Osteoblast (primary cell): ENCODE measurements around the gene NPAS3. TPM values are rescaled to one million over a fixed set of nuclear protein-coding genes. Genes with fewer than 3 reads are reported as not detected.

Experiments used
- DNase-seq: peaks from one replicate; pipeline ENCODE4 v3.0.0; 2011; ENCODE audit warnings: low spot score, mixed read lengths; ENCODE audit not compliant: insufficient read length; ENCODE audit errors: missing footprints
- H2AFZ ChIP-seq: 2 replicates; pipeline ENCODE4 v1.6.0; 2011; ENCODE audit warnings: mild to moderate bottlenecking, low read length
- H3K27ac ChIP-seq: 2 replicates; pipeline ENCODE4 v1.5.1; 2011; ENCODE audit warnings: mild to moderate bottlenecking, low read depth, low read length, moderate library complexity
- H3K27me3 ChIP-seq: 2 replicates; pipeline ENCODE4 v1.6.0; 2012; ENCODE audit warnings: mild to moderate bottlenecking, control low read depth, inconsistent platforms, low read length, moderate library complexity; ENCODE audit not compliant: insufficient read depth
- H3K36me3 ChIP-seq: 2 replicates; pipeline ENCODE4 v1.5.1; 2011; ENCODE audit warnings: mild to moderate bottlenecking, low read length, control low read depth, moderate library complexity; ENCODE audit not compliant: insufficient read depth
- H3K4me1 ChIP-seq: 2 replicates; pipeline ENCODE4 v1.5.1; 2011; ENCODE audit warnings: mild to moderate bottlenecking, low read length, control low read depth, moderate library complexity; ENCODE audit not compliant: insufficient read depth
- H3K4me2 ChIP-seq: 2 replicates; pipeline ENCODE4 v1.6.0; 2011; ENCODE audit warnings: mild to moderate bottlenecking, low read length; ENCODE audit not compliant: insufficient read depth
- H3K4me3 ChIP-seq: fragments of 200-600 bp; sonication (generic); 3 replicates; pipeline ENCODE4 v1.5.1; 2012; ENCODE audit warnings: mild to moderate bottlenecking, low read length, inconsistent platforms; ENCODE audit not compliant: insufficient read depth
- H3K79me2 ChIP-seq: 2 replicates; pipeline ENCODE4 v1.6.0; 2012; ENCODE audit warnings: mild to moderate bottlenecking, low read length, control low read depth, inconsistent platforms; ENCODE audit not compliant: insufficient read depth
- H3K9me3 ChIP-seq: 2 replicates; pipeline ENCODE4 v1.5.1; 2011; ENCODE audit warnings: low read depth, low read length, control low read depth
- H4K20me1 ChIP-seq: 2 replicates; pipeline ENCODE4 v1.6.0; 2012; ENCODE audit warnings: mild to moderate bottlenecking, low read length, control low read depth; ENCODE audit not compliant: insufficient read depth
- CTCF ChIP-seq: IDR thresholded peaks from 2 replicates; pipeline ENCODE4 v1.5.1; 2011; ENCODE audit warnings: mild to moderate bottlenecking, low read depth, low read length, moderate library complexity; ENCODE audit errors: extremely low read depth
- total RNA-seq: library from RNA; depleted of rRNA; stranded (reverse); fragments of >200 nt; gene quantifications from 2 replicates; pipeline ENCODE4 v1.2.3, GENCODE V29; 2012

NPAS3 gene
- total RNA-seq, 1 donor = 0.72 TPM

- TF ChIP-seq CTCF = no peak
- no peak overlapping the region for H3K4me3 ChIP-seq
- H3K36me3 ChIP-seq = no peaks in the 10 kb centered on the region
- no peak overlapping the region for H3K27ac ChIP-seq
- DNase-seq = no peak
- no peak overlapping the region for H3K4me2 ChIP-seq
- no peaks in the 10 kb centered on the region for H3K79me2 ChIP-seq
- no peaks in the 10 kb centered on the region for H4K20me1 ChIP-seq
- H2AFZ ChIP-seq = no peak overlapping the region
- no peaks in the 10 kb centered on the region for H3K9me3 ChIP-seq
- H3K4me1 ChIP-seq = no peaks in the 10 kb centered on the region
- H3K27me3 ChIP-seq = no peaks in the 10 kb centered on the region
These were observed 908.4 kb downstream of the NPAS3 start for GRCh38 chr14:33847066-33847465.

- no peak overlapping the region for H3K27ac ChIP-seq
- H2AFZ ChIP-seq = no peak overlapping the region
- no peaks in the 10 kb centered on the region for H3K79me2 ChIP-seq
- TF ChIP-seq CTCF = no peak
- no peaks in the 10 kb centered on the region for H3K4me1 ChIP-seq
- no peaks in the 10 kb centered on the region for H3K27me3 ChIP-seq
- H4K20me1 ChIP-seq = no peaks in the 10 kb centered on the region
- no peaks in the 10 kb centered on the region for H3K36me3 ChIP-seq
- H3K4me3 ChIP-seq = no peak overlapping the region
- no peaks in the 10 kb centered on the region for H3K9me3 ChIP-seq
- H3K4me2 ChIP-seq = no peak overlapping the region
- no peak for DNase-seq
These were observed 909.3 kb downstream of the NPAS3 start for GRCh38 chr14:33848009-33848408.

- no peaks in the 10 kb centered on the region for H3K9me3 ChIP-seq
- DNase-seq = no peak
- H3K27me3 ChIP-seq = no peaks in the 10 kb centered on the region
- no peaks in the 10 kb centered on the region for H3K79me2 ChIP-seq
- H3K27ac ChIP-seq = no peak overlapping the region
- peak; percentile 52 for TF ChIP-seq CTCF
- no peaks in the 10 kb centered on the region for H3K4me1 ChIP-seq
- H2AFZ ChIP-seq = no peak overlapping the region
- no peak overlapping the region for H3K4me2 ChIP-seq
- H3K36me3 ChIP-seq = no peaks in the 10 kb centered on the region
- H4K20me1 ChIP-seq = no peaks in the 10 kb centered on the region
- no peak overlapping the region for H3K4me3 ChIP-seq
These were observed 910.2 kb downstream of the NPAS3 start for GRCh38 chr14:33848706-33849454.

- Histone ChIP-seq H3K4me1 (no peaks in the 10 kb centered on the region), H3K4me2 (no peak overlapping the region), H2AFZ (no peak overlapping the region), H4K20me1 (no peaks in the 10 kb centered on the region), H3K36me3 (no peaks in the 10 kb centered on the region), H3K79me2 (no peaks in the 10 kb centered on the region), H3K27ac (no peak overlapping the region), H3K9me3 (no peaks in the 10 kb centered on the region), H3K27me3 (no peaks in the 10 kb centered on the region), H3K4me3 (no peak overlapping the region)
- DNase-seq = no peak
- no peak for TF ChIP-seq CTCF
These were observed 910.7 kb downstream of the NPAS3 start for GRCh38 chr14:33849455-33849801.
